ENCODE measurements around the gene CNPPD1.
"Not testable (repeated sequence)": the region's sequence is repeated elsewhere in the genome, so short reads cannot be mapped to it uniquely, and the experiment has no call there.

Gene CNPPD1

DNA sequence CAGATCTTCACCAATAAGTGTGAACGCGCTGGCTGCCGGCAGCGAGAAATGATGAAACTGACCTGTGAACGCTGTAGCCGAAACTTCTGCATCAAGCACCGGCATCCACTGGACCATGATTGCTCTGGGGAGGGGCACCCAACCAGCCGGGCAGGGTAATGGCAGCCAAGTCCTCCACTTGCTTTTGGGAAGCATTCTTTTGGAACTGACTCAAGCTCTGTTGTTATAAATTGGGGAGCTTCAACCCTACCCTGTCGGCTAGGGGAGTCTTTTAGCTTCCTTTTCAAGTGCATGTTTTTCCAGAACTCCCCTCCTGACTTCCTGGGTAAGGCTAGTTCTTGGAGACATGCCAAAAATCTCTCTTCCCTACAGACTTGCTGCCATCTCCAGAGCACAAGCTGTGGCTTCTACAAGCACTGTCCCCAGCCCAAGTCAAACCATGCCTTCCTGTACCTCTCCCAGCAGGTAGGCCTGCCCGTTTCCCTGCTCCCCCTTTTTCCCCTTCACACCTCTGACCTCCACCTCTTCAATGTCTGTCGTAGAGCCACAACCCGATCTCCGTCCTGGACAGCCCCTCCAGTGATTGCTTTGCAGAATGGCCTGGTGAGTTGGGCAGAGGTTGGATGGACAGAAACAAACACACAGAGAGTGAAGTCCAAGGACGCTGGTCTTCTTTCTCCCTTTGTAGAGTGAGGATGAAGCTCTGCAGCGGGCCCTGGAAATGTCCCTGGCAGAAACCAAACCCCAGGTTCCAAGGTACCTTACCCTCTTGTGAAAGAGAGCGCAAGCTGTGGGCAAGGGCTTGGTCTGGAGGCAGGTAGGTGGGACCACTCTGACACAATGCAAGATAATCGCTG, 31.4 kb upstream of the CNPPD1 start:
- DNase-seq, result peak; percentile 26

DNA sequence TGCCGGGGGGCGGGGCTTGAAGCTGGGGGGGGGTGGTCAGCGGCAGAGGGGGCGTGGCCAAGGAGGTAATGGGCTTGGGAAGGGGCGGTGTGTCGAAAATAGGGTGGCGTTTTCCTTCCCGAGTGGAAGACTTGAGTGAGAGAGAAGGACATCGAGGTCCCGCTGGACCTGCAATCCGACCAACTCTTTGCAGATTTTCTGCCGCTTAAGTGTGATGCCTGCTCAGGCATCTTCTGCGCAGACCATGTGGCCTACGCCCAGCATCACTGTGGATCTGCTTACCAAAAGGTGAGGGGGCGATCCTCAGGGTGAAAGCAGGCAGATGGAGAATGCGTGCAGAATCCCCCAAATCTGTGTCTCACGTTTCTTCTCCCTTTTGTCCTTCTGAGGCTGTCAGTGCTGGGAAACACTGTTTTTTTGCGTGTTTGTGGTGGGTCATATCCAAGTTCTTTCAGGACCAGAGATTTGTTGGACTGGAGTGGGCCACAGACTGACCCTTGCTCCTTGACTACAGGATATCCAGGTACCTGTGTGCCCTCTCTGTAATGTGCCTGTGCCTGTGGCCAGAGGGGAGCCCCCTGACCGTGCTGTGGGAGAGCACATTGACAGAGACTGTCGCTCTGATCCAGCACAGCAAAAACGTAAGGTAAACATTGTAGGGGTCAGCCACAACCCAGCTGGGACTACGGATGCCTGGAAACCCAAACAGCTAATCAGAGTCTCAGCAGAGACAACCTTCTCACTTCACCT, 30.6 kb upstream of the CNPPD1 start:
- DNase-seq, result no peak

DNA sequence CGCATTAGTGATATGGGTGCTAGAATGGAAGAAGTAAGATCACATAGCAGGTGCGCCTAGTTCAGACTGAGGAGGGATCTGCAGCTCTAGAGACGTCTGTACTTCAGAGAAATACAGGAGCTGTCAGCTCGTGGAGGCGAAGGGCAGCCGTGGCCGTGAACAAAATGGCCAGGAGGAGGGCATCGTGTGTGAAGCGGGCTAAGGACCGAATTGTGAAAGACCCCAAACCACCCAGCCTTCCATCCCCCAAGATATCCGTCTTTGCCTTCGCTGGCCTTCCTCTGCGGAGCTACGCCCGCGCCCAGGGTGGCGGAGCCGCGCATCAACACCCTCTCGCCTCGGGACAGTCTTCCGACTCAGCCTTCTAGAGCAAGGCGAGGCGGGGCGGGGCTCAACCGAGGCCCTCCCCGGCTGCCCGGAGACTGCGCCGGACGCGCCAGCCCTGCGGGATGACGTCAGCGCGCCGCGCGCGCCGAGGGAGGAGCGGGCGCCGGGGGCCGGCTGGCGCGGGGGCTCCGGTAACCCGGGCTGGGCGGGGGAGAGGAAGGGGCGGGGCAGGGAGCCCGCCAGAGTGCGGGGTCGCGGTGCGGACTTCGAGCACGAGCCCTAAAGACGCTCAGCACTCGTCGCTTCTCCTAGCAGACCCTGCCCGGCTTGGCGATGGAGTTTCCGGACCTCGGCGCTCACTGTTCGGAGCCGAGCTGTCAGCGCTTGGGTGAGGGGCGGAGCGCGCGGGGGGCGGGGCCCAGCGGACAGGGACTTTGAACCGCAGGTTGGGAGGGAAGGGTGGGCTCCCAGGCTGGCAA, 29.8 kb upstream of the CNPPD1 start, which contains the start of gene ZFAND2B:
Gene ZFAND2B (plus strand): TSS at position 455 of the 806 bp plus-strand sequence. CDS start 206 bp downstream, at position 661.
- peak; percentile 98 for DNase-seq

DNA sequence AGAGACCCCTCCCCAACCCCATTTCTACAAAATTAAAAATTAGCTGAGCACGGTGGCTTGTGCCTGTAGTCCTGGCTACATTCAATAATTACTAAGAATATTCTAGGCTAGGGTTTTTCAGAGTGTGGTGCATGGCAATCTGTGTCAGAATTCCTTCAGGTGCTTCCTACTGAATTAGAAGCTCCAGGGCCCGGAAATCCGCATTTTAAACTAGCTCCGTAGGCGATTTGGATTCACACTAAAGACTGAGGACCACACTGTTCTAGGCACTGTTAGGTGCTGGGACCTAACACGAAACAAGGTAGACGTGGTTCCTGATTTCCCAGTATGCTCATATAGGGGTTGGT, 29.2 kb upstream of the CNPPD1 start:
- DNase-seq, result no peak

DNA sequence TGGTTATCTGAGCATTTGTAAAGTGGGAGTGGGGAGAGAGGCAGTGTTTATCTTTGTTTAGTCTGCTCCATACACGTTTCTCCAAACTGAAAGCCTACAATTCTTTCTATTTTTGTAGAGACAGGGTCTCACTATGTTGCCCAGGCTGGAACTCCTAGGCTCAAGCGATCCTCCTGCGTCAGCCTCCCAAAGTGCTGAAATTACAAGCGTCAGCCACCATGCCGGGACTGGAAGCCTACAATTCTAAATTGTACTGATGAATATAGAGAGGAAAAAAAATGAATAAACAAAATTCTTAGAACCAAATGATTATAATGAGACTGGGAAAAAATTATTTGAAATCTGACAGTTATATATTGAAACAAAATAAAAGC, 28.4 kb upstream of the CNPPD1 start:
- DNase-seq, result no peak

DNA sequence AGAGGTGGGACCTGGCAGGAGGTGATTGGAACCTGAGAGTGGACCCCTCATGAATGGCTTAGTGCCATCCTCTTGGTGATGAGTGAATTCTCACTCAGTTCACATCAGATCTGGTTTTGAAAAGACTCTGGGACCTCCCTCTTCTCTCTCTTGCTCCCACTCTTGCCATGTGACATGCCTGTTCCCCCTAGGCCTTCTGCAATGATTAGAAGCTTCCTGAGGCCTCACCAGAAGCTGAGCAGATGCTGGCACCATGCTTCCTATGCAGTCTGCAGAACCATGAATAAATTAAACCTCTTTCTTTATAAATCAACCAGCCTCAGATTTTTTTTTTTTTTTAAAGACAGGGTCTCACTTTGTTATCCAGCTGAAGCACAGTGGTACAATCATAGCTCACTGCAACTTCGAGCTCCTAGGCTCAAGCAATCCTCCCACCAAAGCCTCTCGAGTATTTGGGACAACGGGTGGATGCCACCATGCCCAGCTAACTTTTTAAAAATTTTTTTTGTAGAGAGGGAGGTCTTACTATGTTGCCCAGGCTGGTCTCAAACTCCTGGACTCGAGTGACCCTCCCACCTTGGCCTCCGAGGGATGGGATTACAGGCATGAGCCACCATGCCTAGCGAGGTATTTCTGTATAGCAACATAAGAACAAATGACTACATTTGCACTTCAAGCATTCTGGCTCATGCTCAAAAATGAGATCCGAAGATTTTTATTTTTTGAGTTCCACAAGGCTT, 27.9 kb upstream of the CNPPD1 start:
- no peak for DNase-seq

DNA sequence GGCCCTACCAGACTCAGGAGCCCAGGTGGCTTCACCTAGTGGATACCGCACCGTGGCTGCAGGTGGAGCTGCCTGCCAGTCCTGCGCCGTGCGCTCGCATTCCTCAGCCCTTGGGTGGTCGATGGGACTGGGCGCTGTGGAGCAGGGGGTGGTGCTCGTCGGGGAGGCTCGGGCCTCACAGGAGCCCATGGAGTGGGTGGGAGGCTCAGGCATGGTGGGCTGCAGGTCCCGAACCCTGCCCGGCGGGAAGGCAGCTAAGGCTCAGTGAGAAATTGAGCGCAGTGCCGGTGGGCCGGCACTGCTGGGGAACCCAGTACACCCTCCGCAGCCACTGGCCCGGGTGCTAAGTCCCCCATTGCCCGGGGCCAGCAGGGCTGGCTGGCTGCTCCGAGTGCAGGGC, 24.6 kb upstream of the CNPPD1 start:
- not testable (repeated sequence) for DNase-seq

DNA sequence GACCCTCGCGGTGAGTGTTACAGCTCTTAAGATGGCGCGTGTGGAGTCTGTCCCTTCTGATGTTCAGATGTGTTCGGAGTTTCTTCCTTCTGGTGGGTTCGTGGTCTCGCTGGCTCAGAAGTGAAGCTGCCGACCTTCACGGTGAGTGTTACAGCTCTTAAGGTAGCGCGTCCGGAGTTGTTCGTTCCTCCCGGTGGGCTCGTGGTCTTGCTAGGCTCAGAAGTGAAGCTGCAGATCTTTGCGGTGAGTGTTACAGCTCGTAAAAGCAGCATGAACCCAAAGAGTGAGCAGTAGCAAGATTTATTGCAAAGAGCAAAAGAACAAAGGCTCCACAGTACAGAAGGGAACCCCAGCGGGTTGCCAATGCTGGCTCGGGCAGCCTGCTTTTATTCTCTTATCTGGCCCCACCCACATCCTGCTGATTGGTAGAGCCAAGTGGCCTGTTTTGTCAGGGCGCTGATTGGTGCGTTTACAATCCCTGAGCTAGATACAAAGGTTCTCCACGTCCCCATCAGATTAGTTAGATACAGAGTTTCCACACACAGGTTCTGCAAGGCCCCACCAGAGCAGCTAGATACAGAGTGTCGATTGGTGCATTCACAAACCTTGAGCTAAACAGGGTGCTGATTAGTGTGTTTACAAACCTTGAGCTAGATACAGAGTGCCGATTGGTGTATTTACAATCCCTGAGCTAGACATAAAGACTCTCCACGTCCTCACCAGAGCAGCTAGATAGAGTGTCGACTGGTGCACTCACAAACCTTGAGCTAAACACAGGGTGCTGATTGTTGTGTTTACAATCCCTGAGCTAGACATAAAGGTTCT, 24.0 kb upstream of the CNPPD1 start:
- DNase-seq, result not testable (repeated sequence)

DNA sequence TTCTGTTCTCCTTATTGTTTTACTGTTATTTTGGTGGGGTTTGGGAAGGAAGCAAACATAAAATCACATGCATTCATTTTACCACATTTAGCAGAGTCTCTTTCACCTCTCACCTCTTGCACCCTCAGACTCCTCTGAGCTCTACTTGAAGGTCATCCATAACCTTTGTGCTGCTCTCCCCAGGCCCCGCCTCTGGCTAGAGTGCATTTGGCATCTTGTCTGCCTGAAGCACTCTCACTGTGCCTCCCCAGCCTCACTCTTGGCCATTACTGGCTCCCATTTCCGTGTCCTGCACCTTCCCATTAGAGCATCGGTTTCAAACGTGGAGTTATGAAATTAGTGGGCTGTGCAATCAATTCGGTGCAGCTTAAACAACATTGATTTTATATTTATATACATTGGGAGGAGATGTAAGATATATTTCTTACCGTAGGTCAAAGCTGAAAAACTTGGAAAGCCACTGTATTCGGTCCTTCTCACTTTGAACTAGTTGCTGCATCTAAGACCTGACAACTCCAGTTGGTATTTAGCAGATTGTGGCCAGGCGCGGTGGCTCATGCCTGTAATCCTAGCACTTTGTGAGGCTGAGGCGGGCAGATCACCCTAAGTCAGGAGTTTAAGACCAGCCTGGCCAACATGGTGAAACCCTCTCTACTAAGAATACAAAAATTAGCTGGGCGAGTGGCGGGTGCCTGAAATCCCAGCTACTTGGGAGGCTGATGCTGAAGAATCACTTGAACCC, 22.9 kb upstream of the CNPPD1 start:
- DNase-seq, result no peak

DNA sequence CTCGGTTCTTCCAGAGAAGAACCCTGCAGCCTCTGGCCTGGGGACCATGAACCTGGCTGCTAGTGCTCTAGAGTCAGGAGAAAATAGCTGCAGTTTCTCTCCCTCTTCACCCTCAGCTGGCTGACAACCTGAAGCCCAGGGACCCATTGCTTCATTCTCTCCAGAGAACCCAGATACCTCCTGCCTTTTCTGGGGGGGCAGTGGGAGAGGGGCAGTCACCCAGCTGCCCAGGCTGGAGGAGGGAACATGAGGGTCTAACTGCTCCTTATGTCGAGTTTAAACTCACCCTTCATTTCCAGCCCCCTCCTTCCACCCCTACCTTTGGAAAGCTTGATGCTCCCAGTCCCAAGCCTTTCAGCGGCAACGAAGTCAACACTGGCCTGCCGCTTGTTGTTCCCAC, 22.2 kb upstream of the CNPPD1 start:
- DNase-seq, result no peak

DNA sequence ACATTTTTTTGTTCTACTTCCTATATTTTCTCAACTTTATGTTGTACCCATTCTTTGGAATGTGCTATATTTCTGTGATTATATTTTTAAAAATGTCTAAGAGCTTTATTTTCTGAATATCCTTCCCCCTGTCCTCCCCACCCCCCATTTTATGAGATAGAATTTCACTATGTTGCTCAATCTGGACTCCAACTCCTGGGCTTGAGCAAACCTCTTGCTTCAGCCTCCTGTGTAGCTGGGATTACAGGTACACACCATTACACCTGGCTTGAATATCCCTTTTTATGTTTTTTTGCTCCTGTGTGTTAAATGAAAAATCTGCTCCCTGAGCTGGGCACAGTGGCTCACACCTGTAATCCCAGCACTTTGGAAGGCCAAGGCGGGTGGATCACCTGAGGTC, 20.7 kb upstream of the CNPPD1 start:
- DNase-seq, result no peak

DNA sequence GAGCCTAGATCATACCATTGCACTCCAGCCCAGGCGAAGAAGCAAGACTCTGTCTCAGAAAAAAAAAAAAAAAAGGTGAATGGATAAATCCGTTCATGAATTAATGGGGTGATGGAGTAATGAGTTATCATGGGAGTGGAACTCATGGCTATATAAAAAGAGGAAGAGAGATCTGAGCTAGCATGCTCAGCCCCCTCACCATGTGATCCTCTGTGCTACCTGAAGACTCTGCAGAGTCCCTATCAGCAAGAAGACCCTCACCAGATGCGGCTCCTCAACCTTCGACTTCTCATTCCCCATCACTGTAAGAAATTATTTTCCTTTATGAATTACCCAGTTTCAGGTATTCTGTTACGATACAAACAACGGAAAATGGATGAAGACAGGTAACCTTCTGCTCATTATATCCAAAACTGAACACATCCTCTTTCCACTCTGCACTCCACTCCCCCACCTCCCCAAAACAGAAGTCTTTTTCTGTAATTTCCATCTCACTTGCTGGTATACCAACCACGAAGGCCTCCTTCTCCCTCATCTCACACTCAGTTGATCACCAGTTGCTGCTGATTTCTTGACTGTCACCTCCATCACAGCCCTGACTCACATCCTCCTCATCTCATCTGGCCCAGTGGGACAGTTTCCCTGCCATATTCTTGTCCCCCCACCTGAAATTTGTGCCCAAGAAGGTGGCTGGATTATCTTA, 10.2 kb upstream of the CNPPD1 start:
- no peak for DNase-seq

DNA sequence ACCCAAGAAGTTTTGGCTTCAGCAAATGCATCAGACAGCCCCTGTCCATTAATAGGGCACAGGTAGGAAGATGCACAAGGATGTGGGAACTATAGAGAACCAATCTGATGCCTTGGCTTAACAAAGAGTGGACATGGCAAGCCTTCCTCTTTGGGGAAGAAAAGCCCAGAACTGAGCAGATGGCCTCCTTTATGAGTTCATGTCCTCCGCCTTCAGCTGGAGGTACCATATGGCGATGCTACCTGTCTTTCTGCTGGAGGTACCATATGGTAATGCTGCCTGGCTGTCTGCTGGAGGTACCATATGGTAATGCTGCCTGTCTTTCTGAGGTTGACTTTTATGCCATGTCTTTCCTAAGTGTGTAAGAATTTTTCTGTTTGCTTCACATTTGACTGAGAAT, 7.4 kb upstream of the CNPPD1 start:
- DNase-seq, result no peak

DNA sequence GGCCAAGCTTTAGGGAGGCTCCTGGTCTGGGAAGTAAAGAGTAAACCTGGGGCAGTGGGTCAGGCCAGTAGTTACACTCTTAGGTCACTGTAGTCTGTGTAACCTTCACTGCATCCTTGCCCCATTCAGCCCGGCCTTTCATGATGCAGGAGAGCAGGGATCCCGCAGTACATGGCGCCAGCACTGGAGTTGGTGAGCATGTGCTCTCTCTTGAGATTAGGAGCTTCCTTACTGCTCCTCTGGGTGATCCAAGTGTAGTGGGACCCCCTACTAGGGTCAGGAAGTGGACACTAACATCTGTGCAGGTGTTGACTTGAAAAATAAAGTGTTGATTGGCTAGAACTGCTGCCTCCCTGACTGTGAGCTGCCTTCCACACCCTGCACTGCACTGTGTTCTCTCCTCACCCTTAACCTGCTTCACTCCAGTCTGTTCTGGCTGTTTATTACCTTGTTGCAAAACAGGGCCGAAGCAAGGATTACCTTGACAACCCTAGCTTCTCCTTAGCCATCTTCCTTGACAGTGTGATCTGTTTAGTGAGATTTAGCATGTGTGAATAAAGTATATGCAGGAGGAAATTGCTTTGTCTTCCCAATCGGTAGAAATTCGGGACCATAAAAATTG, 6.5 kb upstream of the CNPPD1 start:
- DNase-seq, result no peak

DNA sequence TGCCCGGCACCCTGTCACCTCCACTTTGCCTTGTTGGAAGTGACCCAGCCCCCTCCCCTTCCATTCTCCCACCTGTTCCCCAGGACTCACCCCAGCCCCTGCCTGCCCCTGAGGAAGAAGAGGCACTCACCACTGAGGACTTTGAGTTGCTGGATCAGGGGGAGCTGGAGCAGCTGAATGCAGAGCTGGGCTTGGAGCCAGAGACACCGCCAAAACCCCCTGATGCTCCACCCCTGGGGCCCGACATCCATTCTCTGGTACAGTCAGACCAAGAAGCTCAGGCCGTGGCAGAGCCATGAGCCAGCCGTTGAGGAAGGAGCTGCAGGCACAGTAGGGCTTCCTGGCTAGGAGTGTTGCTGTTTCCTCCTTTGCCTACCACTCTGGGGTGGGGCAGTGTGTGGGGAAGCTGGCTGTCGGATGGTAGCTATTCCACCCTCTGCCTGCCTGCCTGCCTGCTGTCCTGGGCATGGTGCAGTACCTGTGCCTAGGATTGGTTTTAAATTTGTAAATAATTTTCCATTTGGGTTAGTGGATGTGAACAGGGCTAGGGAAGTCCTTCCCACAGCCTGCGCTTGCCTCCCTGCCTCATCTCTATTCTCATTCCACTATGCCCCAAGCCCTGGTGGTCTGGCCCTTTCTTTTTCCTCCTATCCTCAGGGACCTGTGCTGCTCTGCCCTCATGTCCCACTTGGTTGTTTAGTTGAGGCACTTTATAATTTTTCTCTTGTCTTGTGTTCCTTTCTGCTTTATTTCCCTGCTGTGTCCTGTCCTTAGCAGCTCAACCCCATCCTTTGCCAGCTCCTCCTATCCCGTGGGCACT, 5.8 kb upstream of the CNPPD1 start:
- peak; percentile 41 for DNase-seq

DNA sequence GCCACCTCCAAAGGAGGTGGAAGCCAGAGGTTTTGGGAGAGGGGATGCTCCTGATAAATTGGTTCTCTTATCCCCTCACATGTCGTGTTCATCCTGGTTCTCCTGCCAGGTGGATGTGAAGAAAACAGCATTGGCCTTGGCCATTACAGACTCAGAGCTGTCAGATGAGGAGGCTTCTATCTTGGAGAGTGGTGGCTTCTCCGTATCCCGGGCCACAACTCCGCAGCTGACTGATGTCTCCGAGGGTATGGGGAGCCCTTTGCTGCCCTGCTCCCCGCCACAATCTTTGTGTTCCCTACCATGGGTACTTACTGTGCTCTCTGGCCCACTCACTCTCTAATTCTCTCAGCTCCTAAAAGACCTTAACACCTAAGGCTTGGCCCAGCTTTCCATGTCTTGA, 4.8 kb upstream of the CNPPD1 start:
- DNase-seq, result no peak

DNA sequence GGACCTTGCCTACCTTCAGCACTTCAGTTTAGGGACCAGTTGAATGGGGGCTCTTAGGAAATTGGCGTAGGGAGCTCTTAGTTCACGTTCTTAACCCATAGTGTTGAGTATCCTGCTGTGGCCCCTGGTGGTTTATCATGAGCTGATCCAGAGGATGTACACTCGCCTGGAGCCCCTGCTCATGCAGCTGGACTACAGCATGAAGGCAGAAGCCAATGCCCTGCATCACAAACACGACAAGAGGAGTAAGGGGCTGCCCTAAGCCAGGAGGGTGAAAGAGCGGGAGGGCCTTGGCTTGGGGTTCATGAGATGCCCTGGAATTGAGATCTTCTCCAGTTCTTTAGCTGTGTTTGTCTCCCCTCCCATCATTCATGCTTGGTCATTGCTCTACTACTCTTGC, 4.2 kb upstream of the CNPPD1 start:
- DNase-seq, result no peak

DNA sequence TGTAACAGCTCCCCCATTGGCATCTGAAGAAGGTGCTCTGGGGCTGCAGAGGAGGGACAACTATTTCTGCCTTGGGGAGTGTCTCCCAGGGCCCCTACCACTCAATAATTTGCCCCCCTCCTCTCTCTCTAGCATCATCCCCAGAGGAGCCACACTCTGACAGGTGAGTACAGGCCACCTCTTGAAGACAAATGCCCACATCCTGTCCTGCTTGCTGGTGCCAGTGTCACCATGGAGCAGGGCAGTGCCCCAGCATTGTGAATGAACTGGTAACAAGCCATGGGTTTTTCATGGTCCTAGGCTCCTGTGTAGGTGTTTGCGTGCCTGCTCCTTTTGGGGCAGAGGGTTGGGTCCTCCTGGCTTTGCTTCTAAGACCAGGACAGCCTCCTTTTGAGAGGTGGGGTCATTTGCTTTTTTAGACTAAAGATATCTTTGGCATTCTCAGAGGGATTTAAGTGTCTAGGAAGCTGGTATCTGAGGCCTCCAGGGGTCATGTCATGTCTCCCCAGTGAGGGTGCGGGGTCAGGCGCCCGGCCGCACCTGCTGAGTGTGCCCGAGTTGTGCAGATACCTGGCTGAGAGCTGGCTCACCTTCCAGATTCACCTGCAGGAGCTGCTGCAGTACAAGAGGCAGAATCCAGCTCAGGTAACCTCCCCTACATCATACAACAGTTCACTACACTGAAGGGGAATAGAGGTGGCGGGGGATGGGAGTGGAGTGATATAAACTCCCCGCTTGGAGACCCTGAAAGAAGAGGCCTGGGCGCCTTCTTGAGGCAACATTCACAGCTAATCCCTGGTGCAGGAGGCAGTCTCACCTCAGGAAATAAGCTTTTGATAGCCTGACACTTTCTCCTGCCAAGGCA, 3.1 kb upstream of the CNPPD1 start:
- no peak for DNase-seq
